K562 (cell line): ENCODE results near the gene SS18. TPM values are rescaled to one million over a fixed set of nuclear protein-coding genes. Genes with fewer than 3 reads are reported as not detected.

Experiments used
- ATAC-seq: fragments of 200-7000 bp; cut with Tn5 transposase; 3 replicates; pipeline ENCODE4 v1.9.1; 2020; ENCODE audit warnings: moderate library complexity
- BruUV-seq: library from RNA; stranded (reverse); fragments of 400-500 nt; replicated peaks from 2 replicates; lab custom pipeline; 2021; lab: Mats Ljungman, UMichigan
- CTCF ChIA-PET: fragments of 300-600 bp; formaldehyde crosslinking; extraction: SDS; loops from one replicate; lab custom pipeline; 2021; ENCODE audit warnings: low intra/inter-chr PET ratio; lab: Yijun Ruan, JAX
- POLR2A ChIA-PET: fragments of 300-600, 350-650 bp; sonication (Branson Sonifier 250); formaldehyde crosslinking; extraction: SDS; loops from one replicate; lab custom pipeline; 2021; ENCODE audit warnings: antibody characterized with exemption, inconsistent platforms; lab: Yijun Ruan, JAX
- DNase-seq, 4 experiments: peaks; one replicate each; pipeline versions ENCODE4 v3.0.0 to v3.0.0-alpha.2; 2011 to 2018; ENCODE audit warnings: low spot score in 3 of 4, mixed read lengths in 3 of 4; ENCODE audit errors: extremely low read depth in 1 of 4
- FAIRE-seq: peaks from 2 replicates; lab custom pipeline; 2011; peaks lifted over from hg19 to GRCh38; lab: Jason Lieb, UNC
- H2AFZ ChIP-seq: 2 replicates; pipeline ENCODE4 v1.6.0; 2011; ENCODE audit warnings: low read depth, low read length, control low read depth, inconsistent platforms
- H3K27ac ChIP-seq: fragments of 200-600 bp; 3 replicates; pipeline ENCODE4 v1.8.0; 2011; ENCODE audit warnings: low read depth, mild to moderate bottlenecking, control low read depth, inconsistent platforms, low read length, moderate library complexity, mixed read lengths; ENCODE audit errors: extremely low read depth
- H3K27me3 ChIP-seq, 2 experiments: fragments of 300-600 bp in 1 of 2; 2 replicates in 1 of 2; 3 replicates in 1 of 2; pipeline versions ENCODE4 v1.6.0 to v1.8.0; 2011; ENCODE audit warnings: inconsistent platforms in 2 of 2, low read length in 2 of 2, mild to moderate bottlenecking in 1 of 2, mixed read lengths in 1 of 2, moderate library complexity in 1 of 2; ENCODE audit not compliant: control insufficient read depth in 2 of 2, insufficient read depth in 2 of 2
- H3K36me3 ChIP-seq: fragments of 300-600 bp; 3 replicates; pipeline ENCODE4 v1.8.0; 2011; ENCODE audit warnings: mild to moderate bottlenecking, low read length, inconsistent platforms; ENCODE audit not compliant: control insufficient read depth, insufficient read depth
- H3K4me1 ChIP-seq, 2 experiments: fragments of 200-600 bp in 1 of 2; replicated peaks in 1 of 2; 2 replicates in 1 of 2; 3 replicates in 1 of 2; pipeline versions ENCODE4 v1.5.1 to v1.8.0; 2011; ENCODE audit warnings: inconsistent platforms in 2 of 2, low read length in 2 of 2, mild to moderate bottlenecking in 1 of 2, mixed read lengths in 1 of 2, moderate library complexity in 1 of 2; ENCODE audit not compliant: control insufficient read depth in 2 of 2, insufficient read depth in 2 of 2
- H3K4me2 ChIP-seq: 2 replicates; pipeline ENCODE4 v1.6.1; 2011; ENCODE audit warnings: low read length, control low read depth, inconsistent platforms, mixed read lengths; ENCODE audit not compliant: insufficient read depth
- H3K4me3 ChIP-seq: fragments of 200-600 bp; sonication (generic), shearing (Covaris generic); 2 replicates; pipeline ENCODE4 v1.5.1; 2016; ENCODE audit warnings: control low read depth, inconsistent platforms
- H3K79me2 ChIP-seq: fragments of 200-600 bp; 3 replicates; pipeline ENCODE4 v1.8.0; 2011; ENCODE audit warnings: low read length, inconsistent platforms; ENCODE audit not compliant: control insufficient read depth, insufficient read depth
- H3K9ac ChIP-seq, 2 experiments: 2 replicates each; pipeline versions ENCODE4 v1.6.0 to v1.6.1; 2011; ENCODE audit warnings: low read depth in 2 of 2, low read length in 2 of 2, control low read depth in 1 of 2, inconsistent platforms in 1 of 2, mild to moderate bottlenecking in 1 of 2, mixed read lengths in 1 of 2; ENCODE audit not compliant: insufficient read depth in 1 of 2
- H3K9me1 ChIP-seq: one replicate; pipeline ENCODE4 v1.6.0; 2011; ENCODE audit warnings: inconsistent platforms, mild to moderate bottlenecking, low read length, moderate library complexity; ENCODE audit not compliant: control insufficient read depth, insufficient read depth
- H3K9me3 ChIP-seq: replicated peaks from 2 replicates; pipeline ENCODE4 v1.5.1; 2011; ENCODE audit warnings: low read depth, low read length, inconsistent platforms; ENCODE audit not compliant: control insufficient read depth, insufficient read depth
- H4K20me1 ChIP-seq: replicated peaks from 2 replicates; pipeline ENCODE4 v1.6.1; 2011; ENCODE audit warnings: low read length, inconsistent platforms, mixed read lengths; ENCODE audit not compliant: control insufficient read depth, insufficient read depth
- ATF6 ChIP-seq: sonication (generic); formaldehyde crosslinking; IDR thresholded peaks from 2 replicates; pipeline ENCODE4 v1.4.0; 2020; ENCODE audit warnings: mild to moderate bottlenecking, missing genetic modification reagents
- C11orf30 ChIP-seq: fragments of 450-650 bp; IDR thresholded peaks from 2 replicates; pipeline ENCODE4 v1.6.1; 2016; ENCODE audit warnings: low read depth, mild to moderate bottlenecking
- COPS2 ChIP-seq: fragments of 450-650 bp; conservative IDR thresholded peaks from 2 replicates; pipeline ENCODE4 v1.6.1; 2016; ENCODE audit warnings: mild to moderate bottlenecking, moderate library complexity
- MAFK ChIP-seq: IDR thresholded peaks from 2 replicates; pipeline ENCODE4 v1.6.1; 2011; ENCODE audit warnings: low read length, improper control_type of control experiment
- NR1H2 ChIP-seq: sonication (generic); formaldehyde crosslinking; IDR thresholded peaks from 2 replicates; pipeline ENCODE4 v1.4.0; 2020; ENCODE audit warnings: mild to moderate bottlenecking, missing genetic modification reagents
- NUFIP1 ChIP-seq: fragments of 450-650 bp; IDR thresholded peaks from 2 replicates; pipeline ENCODE4 v1.6.1; 2018; ENCODE audit not compliant: partially characterized antibody
- PYGO2 ChIP-seq: fragments of 450-650 bp; IDR thresholded peaks from 2 replicates; pipeline ENCODE4 v1.6.1; 2016; ENCODE audit warnings: mild to moderate bottlenecking, missing genetic modification characterization, moderate library complexity, missing compliant biosample characterization
- RBM34 ChIP-seq: fragments of 200-400 bp; formaldehyde crosslinking; IDR thresholded peaks from 2 replicates; pipeline ENCODE4 v1.6.1; 2018; ENCODE audit warnings: low read length, borderline replicate concordance; ENCODE audit not compliant: insufficient read depth
- SMARCE1 ChIP-seq: fragments of 450-650 bp; IDR thresholded peaks from 2 replicates; pipeline ENCODE4 v1.7.1; 2016; ENCODE audit warnings: mild to moderate bottlenecking
- SRF ChIP-seq, 2 experiments: fragments of 250-450, 450-650 bp in 1 of 2; sonication (Bioruptor Pico) in 1 of 2; sonication (generic) in 1 of 2; formaldehyde crosslinking; IDR thresholded peaks; 2 replicates each; pipeline versions ENCODE4 v1.5.0 to v1.5.1; 2020 to 2022; ENCODE audit warnings: mild to moderate bottlenecking in 1 of 2, missing genetic modification reagents in 1 of 2
- XRCC4 ChIP-seq: IDR thresholded peaks from one replicate; pipeline ENCODE4 v1.6.1; 2011; ENCODE audit not compliant: insufficient read depth, insufficient read length; ENCODE audit errors: extremely low read depth
- ZNF316 ChIP-seq: fragments of 450-650 bp; IDR thresholded peaks from 2 replicates; pipeline ENCODE4 v1.6.1; 2016
- ZNF318 ChIP-seq, 2 experiments: fragments of 450-650 bp; IDR thresholded peaks; 2 replicates each; pipeline ENCODE4 v1.6.1; 2016; ENCODE audit warnings: mild to moderate bottlenecking in 2 of 2, borderline replicate concordance in 1 of 2, low read depth in 1 of 2, moderate library complexity in 1 of 2
- WGBS: fragments of 100-300 bp; shearing (Covaris generic); methylation state at CpG from one replicate; pipeline ENCODE4 v1.1.6; 2016; ENCODE audit warnings: low coverage, mixed read lengths; ENCODE audit not compliant: insufficient coverage; ENCODE audit errors: missing lambda C conversion rate; 5-methylcytosine and 5-hydroxymethylcytosine counted together
- in situ Hi-C: fragments of 300-500 bp; cut with MboI; formaldehyde crosslinking; loops from 4 replicates; pipeline ENCODE4 v1.15.0; 2018; ENCODE audit warnings: inconsistent platforms, mixed read lengths
- intact Hi-C: fragments of 100-400 bp; cut with micrococcal nuclease; formaldehyde crosslinking; loops from 2 replicates; pipeline ENCODE4 v1.14.2; 2022
- polyA plus RNA-seq, 8 experiments: library from polyadenylated mRNA; depleted of rRNA in 4 of 8; stranded (reverse) in 5 of 8; unstranded in 3 of 8; fragments of >200 nt; fragmentation: Nextera tagmentation in 2 of 8; fragmentation: Illumina TruSeq in 1 of 8; extraction: Ambion mirVana in 2 of 8; extraction: Trizol in 1 of 8; gene quantifications; 2 replicates each; pipeline versions ENCODE4 v1.2.1 to v1.2.3, GENCODE V29; 2011 to 2014; ENCODE audit warnings: inconsistent platforms in 1 of 8, missing spikeins in 1 of 8
- total RNA-seq, 7 experiments: library from RNA; depleted of rRNA in 6 of 7; stranded (reverse); fragments of >200 nt in 6 of 7; fragmentation: Illumina TruSeq in 2 of 7; extraction: Trizol in 2 of 7; gene quantifications; 2 replicates each; pipeline versions ENCODE4 v1.2.1 to v1.2.3, GENCODE V29; 2011 to 2021; ENCODE audit warnings: low replicate concordance in 1 of 7

The SS18 gene
- total and polyA plus RNA-seq, 9 of the 15 experiments (the other 6 are each of a cell fraction or from before 2014, with no cell fraction given): 30.9 to 190 (median 102) TPM

- Histone ChIP-seq H3K9ac (no peak overlapping the region), H3K4me3 (no peak overlapping the region), H3K4me1 (0 out of 5 replicates have a peak, but pooled peaks cover 0 to 4% of the 10 kb centered on the region in 2 experiments), H3K27ac (no peak overlapping the region), H3K27me3 (no peaks in the 10 kb centered on the region), H3K4me2 (no peak overlapping the region), H3K79me2 (no peaks in the 10 kb centered on the region), H3K9me3 (no peaks in the 10 kb centered on the region), H3K36me3 (no peaks in the 10 kb centered on the region), H2AFZ (peak overlapping the region; percentile 23; the same call in 1 of the 2 replicates), H4K20me1 (no peaks in the 10 kb centered on the region), H3K9me1 (no peaks in the 10 kb centered on the region)
- intact Hi-C loops (no loop called here), in situ Hi-C loops (no loop called here)
- POLR2A ChIA-PET: no interaction called here
- CTCF ChIA-PET: no interaction called here
- peak; percentile 13; the same call in 2 of the 3 replicates for ATAC-seq
- no TSS peak for BruUV-seq
- no peak for FAIRE-seq
- no peak for DNase-seq
- 14% methylated on average over 1 of the region's 1 CpG for WGBS
- TF ChIP-seq ATF6 (CRISPR knock-in tag): no peak
- TF ChIP-seq XRCC4: no peak
- peak; percentile 34 for TF ChIP-seq ZNF316
- no peak for TF ChIP-seq COPS2
- no peak for TF ChIP-seq ZNF318 (IDR thresholded peaks at IDR 0.05; ENCODE audit: borderline replicate concordance in 1 of 2, low read depth in 1 of 2)
- TF ChIP-seq RBM34: no peak
- TF ChIP-seq PYGO2 (tag): no peak
- no peak for TF ChIP-seq SMARCE1
- TF ChIP-seq NUFIP1: no peak
- TF ChIP-seq C11orf30: peak; percentile 34; the same call in 1 of the 2 replicates
- TF ChIP-seq NR1H2 (CRISPR knock-in tag): no peak
- no peak for TF ChIP-seq MAFK
- no peak for TF ChIP-seq SRF (CRISPR knock-in tag; IDR thresholded peaks at IDR 0.05)
Observed at GRCh38 chr18:26002375-26002910, 88.0 kb downstream of the SS18 start.
